HEK293T (cell line): Measurements from ENCODE around the gene SLC22A2.

Experiments
- FOXM1 ChIP-seq: fragments of 450-650 bp; IDR thresholded peaks from 2 replicates; pipeline ENCODE4 v1.6.1; 2017; ENCODE audit warnings: mild to moderate bottlenecking, borderline replicate concordance
- SP1 ChIP-seq: fragments of 450-650 bp; IDR thresholded peaks from 2 replicates; pipeline ENCODE4 v1.6.1; 2017

DNA sequence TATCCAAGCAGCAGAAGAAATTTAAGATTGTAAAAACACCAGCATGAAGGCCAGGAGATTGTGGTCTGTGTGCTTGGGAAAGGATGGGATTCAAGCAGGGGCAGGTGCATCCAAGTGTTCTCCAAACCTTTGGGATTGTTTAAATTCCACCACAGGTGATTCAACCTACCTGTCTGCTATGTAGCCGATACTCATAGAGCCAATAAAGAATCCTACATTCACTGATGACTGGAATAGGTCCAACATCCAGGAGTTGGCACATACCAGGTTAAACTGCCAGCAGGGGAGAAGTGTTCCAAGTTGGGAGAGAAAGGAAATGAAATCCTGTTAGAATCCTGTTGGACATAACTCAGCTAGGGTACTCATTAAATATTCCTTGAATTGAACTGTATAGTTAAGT lies 2.2 kb downstream of the SLC22A2 start:
- TF ChIP-seq SP1: no peak
- no peak for TF ChIP-seq FOXM1
